CD14-positive monocyte (primary cell): ENCODE results near the gene CAMKK1. TPM values are rescaled to one million over a fixed set of nuclear protein-coding genes. Genes with fewer than 3 reads are reported as not detected.

ENCODE experiments used
- DNase-seq, 3 donors: peaks; one replicate each; pipeline ENCODE4 v3.0.0-alpha.2; 2011 to 2022
- H2AFZ ChIP-seq: 2 replicates; pipeline ENCODE4 v1.6.0; 2012; ENCODE audit warnings: mild to moderate bottlenecking, low read depth, low read length, inconsistent platforms; ENCODE audit not compliant: insufficient read depth, poor library complexity, severe bottlenecking
- H3K27ac ChIP-seq, 2 donors: 1 replicate in 1 of 2; 2 replicates in 1 of 2; pipeline ENCODE4 v1.5.1; 2012 to 2013; ENCODE audit warnings: low read length in 2 of 2, control low read depth in 1 of 2, inconsistent platforms in 1 of 2, low read depth in 1 of 2, mild to moderate bottlenecking in 1 of 2
- H3K27me3 ChIP-seq, 2 donors: one replicate each; pipeline versions ENCODE4 v1.6.0 to v1.6.1; 2011 to 2013; ENCODE audit warnings: low read length in 2 of 2; ENCODE audit not compliant: control insufficient read depth in 2 of 2, insufficient read depth in 2 of 2
- H3K36me3 ChIP-seq, 2 donors: replicated peaks in 1 of 2; 1 replicate in 1 of 2; 2 replicates in 1 of 2; pipeline versions ENCODE4 v1.5.1 to v1.6.1; 2012 to 2013; ENCODE audit warnings: low read length in 2 of 2, control low read depth in 1 of 2, inconsistent platforms in 1 of 2, mild to moderate bottlenecking in 1 of 2; ENCODE audit not compliant: insufficient read depth in 2 of 2, control insufficient read depth in 1 of 2
- H3K4me1 ChIP-seq, 2 donors: 1 replicate in 1 of 2; 2 replicates in 1 of 2; pipeline versions ENCODE4 v1.5.1 to v1.6.1; 2012 to 2013; ENCODE audit warnings: low read length in 2 of 2, control low read depth in 1 of 2, inconsistent platforms in 1 of 2, mild to moderate bottlenecking in 1 of 2, moderate library complexity in 1 of 2; ENCODE audit not compliant: insufficient read depth in 2 of 2, control insufficient read depth in 1 of 2
- H3K4me2 ChIP-seq: replicated peaks from 2 replicates; pipeline ENCODE3; 2012; ENCODE audit warnings: low read length, moderate library complexity, mild to moderate bottlenecking; ENCODE audit not compliant: poor library complexity, severe bottlenecking; ENCODE audit errors: extremely low read depth
- H3K4me3 ChIP-seq, 3 experiments: fragments of 200-600 bp in 1 of 3; sonication (generic) in 1 of 3; replicated peaks in 1 of 3; 1 replicate in 2 of 3; 2 replicates in 1 of 3; pipeline ENCODE4 v1.5.1; 2011 to 2013; ENCODE audit warnings: low read length in 3 of 3, mild to moderate bottlenecking in 3 of 3, control low read depth in 2 of 3, low read depth in 2 of 3, inconsistent platforms in 1 of 3, moderate library complexity in 1 of 3
- H3K79me2 ChIP-seq: 2 replicates; pipeline ENCODE4 v1.6.0; 2012; ENCODE audit warnings: mild to moderate bottlenecking, control low read depth, inconsistent platforms, low read length, moderate library complexity; ENCODE audit not compliant: insufficient read depth
- H3K9ac ChIP-seq: 2 replicates; pipeline ENCODE4 v1.6.0; 2017; ENCODE audit warnings: low read length, mild to moderate bottlenecking; ENCODE audit not compliant: insufficient read depth, poor library complexity, severe bottlenecking
- H3K9me3 ChIP-seq, 2 donors: replicated peaks in 1 of 2; 1 replicate in 1 of 2; 2 replicates in 1 of 2; pipeline versions ENCODE4 v1.5.1 to v1.6.1; 2012 to 2013; ENCODE audit warnings: low read length in 2 of 2, control low read depth in 1 of 2; ENCODE audit not compliant: control insufficient read depth in 1 of 2, insufficient read depth in 1 of 2
- H4K20me1 ChIP-seq: 2 replicates; pipeline ENCODE4 v1.6.0; 2012; ENCODE audit warnings: mild to moderate bottlenecking, low read length, control low read depth, moderate library complexity; ENCODE audit not compliant: insufficient read depth
- H3K27ac Mint-ChIP-seq, 7 donors: one replicate each; pipeline ENCODE4 v1.8.0; 2020; ENCODE audit warnings: mild to moderate bottlenecking in 7 of 7, mixed read lengths in 7 of 7, moderate library complexity in 6 of 7, inconsistent platforms in 2 of 7
- H3K27me3 Mint-ChIP-seq, 3 donors: one replicate each; pipeline ENCODE4 v1.8.0; 2021 to 2022; ENCODE audit warnings: low read depth in 3 of 3, mild to moderate bottlenecking in 3 of 3, mixed read lengths in 3 of 3, moderate library complexity in 3 of 3, inconsistent platforms in 1 of 3
- H3K36me3 Mint-ChIP-seq, 2 donors: one replicate each; pipeline ENCODE4 v1.8.0; 2020; ENCODE audit warnings: mixed read lengths in 2 of 2, inconsistent platforms in 1 of 2, mild to moderate bottlenecking in 1 of 2
- H3K4me1 Mint-ChIP-seq: one replicate; pipeline ENCODE4 v1.8.0; 2020; ENCODE audit warnings: mild to moderate bottlenecking, mixed read lengths
- H3K4me3 Mint-ChIP-seq, 2 donors: one replicate each; pipeline ENCODE4 v1.8.0; 2020; ENCODE audit warnings: mild to moderate bottlenecking in 2 of 2, mixed read lengths in 2 of 2, moderate library complexity in 1 of 2
- H3K9me3 Mint-ChIP-seq, 7 donors: one replicate each; pipeline ENCODE4 v1.8.0; 2020 to 2022; ENCODE audit warnings: mixed read lengths in 7 of 7, mild to moderate bottlenecking in 6 of 7, moderate library complexity in 6 of 7, inconsistent platforms in 2 of 7
- CTCF ChIP-seq: fragments of 200-600 bp; IDR thresholded peaks from one replicate; pipeline ENCODE4 v1.8.0; 2022; ENCODE audit warnings: antibody characterized with exemption, mild to moderate bottlenecking
- WGBS: methylation state at CpG from one replicate; pipeline ENCODE4 v1.1.5; 2013; ENCODE audit warnings: missing lambda C conversion rate; ENCODE audit not compliant: insufficient coverage; 5-methylcytosine and 5-hydroxymethylcytosine counted together
- intact Hi-C, 2 donors: fragments of 100-400 bp; cut with micrococcal nuclease; formaldehyde crosslinking; loops; one replicate each; pipeline versions ENCODE4 v1.15.0 to v1.15.1; 2023
- polyA plus RNA-seq, 3 donors: library from polyadenylated mRNA; depleted of rRNA in 1 of 3; unstranded in 2 of 3; stranded (reverse) in 1 of 3; fragments of 300-500 nt in 2 of 3; fragments of >200 nt in 1 of 3; fragmentation: Illumina TruSeq in 2 of 3; gene quantifications; 1 replicate in 2 of 3; 2 replicates in 1 of 3; pipeline ENCODE4 v1.2.3, GENCODE V29; 2012 to 2021

Gene CAMKK1
- polyA plus RNA-seq, 3 donors = 0.74 to 24.1 (median 1.5) TPM

DNA sequence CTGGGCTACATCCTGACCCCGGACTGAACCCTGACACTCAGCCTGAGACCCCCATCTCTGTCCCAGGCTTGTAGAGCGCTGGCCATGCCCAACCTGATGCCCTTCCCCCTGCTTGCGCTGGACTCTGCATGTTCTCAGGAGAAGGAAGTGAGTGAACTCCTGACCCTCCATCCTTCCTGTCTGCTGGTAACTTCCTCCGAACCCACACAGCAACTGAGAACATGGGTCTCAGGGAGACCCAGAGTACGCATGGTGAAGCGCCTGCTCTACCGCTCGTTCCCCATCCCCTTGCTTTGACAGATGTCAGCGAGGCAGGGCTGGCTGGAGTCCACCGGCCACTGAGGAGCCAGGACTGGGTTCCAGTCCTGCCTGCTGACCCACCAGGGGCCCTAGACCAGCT, 6.1 kb downstream of the CAMKK1 start:
- Histone ChIP-seq H2AFZ (no peak overlapping the region), H4K20me1 (no peaks in the 10 kb centered on the region), H3K27me3 (no peaks in the 10 kb centered on the region), H3K4me2 (peak overlapping the region; percentile 62), H3K4me3 (peak overlapping the region in 1 of 3 experiments; percentile 67), H3K4me1 (peaks cover 56 to 66% of the 10 kb centered on the region in 2 donors), H3K9me3 (no peaks in the 10 kb centered on the region), H3K27ac (peak overlapping the region; percentile 66 to 76), H3K9ac (peak overlapping the region; percentile 40), H3K79me2 (no peaks in the 10 kb centered on the region), H3K36me3 (peaks cover 11 to 17% of the 10 kb centered on the region in 2 donors)
- peak overlapping the region; percentile 62 to 90 for H3K4me3 Mint-ChIP-seq
- H3K9me3 Mint-ChIP-seq = peaks cover 0 to 2% (median 0%) of the 10 kb centered on the region in 7 donors
- TF ChIP-seq CTCF = no peak
- H3K4me1 Mint-ChIP-seq = peaks cover 53% of the 10 kb centered on the region
- intact Hi-C loops = no loop called here
- 13% methylated on average over 10 of the region's 10 CpGs for WGBS
- peak overlapping the region; percentile 81 to 97 (median 90) for H3K27ac Mint-ChIP-seq
- H3K36me3 Mint-ChIP-seq = peaks cover 36 to 42% of the 10 kb centered on the region in 2 donors
- peaks cover 8 to 19% (median 9%) of the 10 kb centered on the region in 3 donors for H3K27me3 Mint-ChIP-seq
- DNase-seq = peak; percentile 81 to 86 (median 84)

DNA sequence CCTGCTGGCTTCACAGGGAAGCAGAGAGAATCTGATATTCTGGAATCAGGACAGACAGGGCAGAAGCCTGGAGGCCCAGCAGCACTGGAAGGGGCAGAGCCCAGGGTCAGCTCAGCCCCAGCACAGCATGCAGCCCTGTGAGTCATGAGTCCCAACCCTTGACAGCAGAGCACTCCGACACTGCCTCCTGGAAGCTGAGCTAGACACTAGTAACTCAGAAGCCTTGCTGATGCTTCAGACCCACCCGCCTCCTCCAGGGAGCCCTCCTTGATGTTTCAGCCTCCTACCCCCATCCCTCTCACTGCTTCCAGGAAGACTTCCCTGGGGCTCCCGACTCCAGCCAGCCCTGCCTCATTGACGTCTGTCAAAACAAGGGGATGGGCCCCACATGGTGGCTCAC, 6.9 kb downstream of the CAMKK1 start:
- Histone ChIP-seq H3K79me2 (no peaks in the 10 kb centered on the region), H2AFZ (no peak overlapping the region), H3K36me3 (peaks cover 11 to 17% of the 10 kb centered on the region in 2 donors), H3K9ac (no peak overlapping the region), H4K20me1 (no peaks in the 10 kb centered on the region), H3K9me3 (no peaks in the 10 kb centered on the region), H3K4me2 (peak overlapping the region; percentile 15), H3K27ac (no peak overlapping the region), H3K27me3 (no peaks in the 10 kb centered on the region), H3K4me3 (peak overlapping the region in 1 of 3 experiments; percentile 67), H3K4me1 (peaks cover 48 to 58% of the 10 kb centered on the region in 2 donors)
- WGBS = 70% methylated on average over 3 of the region's 4 CpGs
- peak in 2 of 3 donors; percentile 31 to 35 for DNase-seq
- Mint-ChIP-seq H3K27me3 (peaks cover 1 to 13% (median 5%) of the 10 kb centered on the region in 3 donors), H3K4me1 (peaks cover 45% of the 10 kb centered on the region), H3K36me3 (peaks cover 35 to 43% of the 10 kb centered on the region in 2 donors), H3K4me3 (peak overlapping the region; percentile 62 to 90), H3K9me3 (peaks cover 0 to 2% (median 0%) of the 10 kb centered on the region in 7 donors), H3K27ac (peak overlapping the region in 5 of 7 donors; percentile 61 to 97 (median 90))
- TF ChIP-seq CTCF = no peak
- intact Hi-C loops = no loop called here
